ENCODE results near the gene SRP14.

Gene SRP14

DNA sequence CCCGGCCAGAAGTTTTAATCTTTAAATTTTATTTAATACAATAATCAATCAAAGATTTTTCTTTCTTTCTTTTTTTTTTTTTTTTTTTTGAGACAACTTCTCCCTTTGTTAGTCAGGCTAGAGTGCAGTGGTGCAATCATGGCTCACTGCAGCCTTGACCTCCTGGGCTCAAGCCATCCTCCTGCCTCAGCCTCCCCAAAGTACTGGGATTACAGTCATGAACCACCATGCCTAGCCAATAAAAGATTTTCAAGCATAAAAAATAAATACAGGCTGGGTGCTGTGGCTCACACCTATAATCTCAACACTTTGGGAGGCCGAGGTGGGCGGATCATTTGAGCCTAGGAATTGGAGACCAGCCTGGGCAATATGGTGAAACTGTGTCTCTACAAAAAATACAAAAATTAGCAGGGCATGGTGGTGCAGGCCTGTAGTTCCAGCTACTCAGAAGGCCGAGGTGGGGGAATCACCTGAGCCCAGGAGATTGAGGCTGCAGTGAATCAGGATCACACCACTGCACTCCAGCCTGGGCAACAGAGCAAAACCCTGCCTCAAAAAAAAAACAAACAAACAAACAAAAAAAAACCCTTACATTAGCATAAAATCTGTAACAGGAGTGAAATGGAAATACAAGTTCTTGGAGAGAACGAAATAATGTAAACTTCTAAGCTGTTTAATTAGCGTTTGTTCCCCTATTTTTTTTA is 29.1 kb upstream of the SRP14 start:
- DNase-seq: no peak

- no peak for DNase-seq
These were observed 27.6 kb upstream of the SRP14 start for GRCh38 chr15:40066589-40066988.

- DNase-seq: no peak
These were observed 26.2 kb upstream of the SRP14 start for GRCh38 chr15:40065166-40065565.

DNA sequence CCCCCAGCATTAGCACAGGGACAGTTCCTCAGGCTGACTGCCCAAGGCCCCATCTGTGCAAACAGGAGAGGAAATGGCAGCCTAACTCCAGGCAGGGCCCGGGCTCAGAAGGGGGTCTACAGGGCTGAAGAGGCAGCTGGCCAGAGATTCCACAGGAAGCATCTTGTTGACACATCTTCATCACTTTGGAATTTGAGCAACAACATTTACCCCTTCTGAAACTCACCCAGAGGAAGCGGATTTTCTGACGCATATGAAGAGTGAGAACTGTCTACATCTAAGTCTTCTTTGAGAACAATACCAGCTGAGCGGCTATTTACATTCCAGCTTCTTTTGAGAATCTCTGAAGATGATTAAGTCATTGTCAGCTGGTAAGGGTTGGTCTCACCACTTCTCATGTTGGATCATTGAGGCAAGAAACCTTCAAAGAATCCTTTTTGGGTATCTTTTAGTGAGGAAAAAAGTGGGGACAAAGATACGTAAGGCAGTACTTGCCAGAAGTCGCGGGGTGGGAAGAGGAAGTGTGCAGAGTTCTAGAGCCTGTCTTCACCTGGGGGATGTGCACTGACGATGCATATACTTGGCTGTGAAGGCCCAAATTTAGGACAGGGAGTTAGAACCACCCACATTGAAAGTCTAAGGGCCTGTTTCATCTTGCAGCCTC is 25.4 kb upstream of the SRP14 start:
- peak in 1 of 2 donors; percentile 40 for DNase-seq

GRCh38 chr15:40063563-40064011 is 24.6 kb upstream of the SRP14 start:
- DNase-seq: no peak

- DNase-seq: no peak
These were observed 24.0 kb upstream of the SRP14 start for GRCh38 chr15:40062816-40063562.

DNA sequence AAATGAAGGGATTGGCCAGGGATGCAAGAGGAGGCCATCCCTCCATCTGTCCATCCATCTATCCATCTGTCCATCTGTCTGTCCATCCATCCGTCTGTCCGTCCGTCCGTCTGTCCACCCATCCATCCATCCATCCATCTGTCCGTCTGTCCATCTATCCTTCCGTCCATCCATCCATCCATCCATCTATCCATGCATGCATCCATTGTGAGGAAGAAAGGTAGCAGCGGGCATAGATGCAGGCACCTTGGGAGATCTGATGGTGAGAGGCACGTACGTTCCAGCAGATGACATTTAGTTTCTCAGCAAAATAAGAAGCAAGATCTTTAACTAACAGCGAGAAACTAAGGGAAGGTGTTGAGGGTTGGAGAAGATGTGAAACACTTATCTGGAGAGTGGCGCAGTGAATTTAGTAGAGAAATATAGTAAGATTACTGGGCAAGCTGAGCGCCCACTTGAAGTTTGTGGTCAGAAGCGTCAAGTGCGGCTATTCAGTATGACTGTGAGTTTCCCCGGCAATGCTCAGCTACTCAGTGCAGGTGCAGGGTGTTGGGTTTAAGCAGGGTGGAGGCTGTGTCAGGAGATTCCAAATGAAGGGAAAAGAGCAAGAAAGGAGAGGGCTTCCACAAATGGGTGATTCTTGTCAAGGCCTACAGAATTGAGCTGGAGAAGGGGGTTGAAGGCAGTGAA is 22.4 kb upstream of the SRP14 start:
- no peak for DNase-seq

GRCh38 chr15:40060236-40060961 is 21.4 kb upstream of the SRP14 start:
- no peak for DNase-seq

DNA sequence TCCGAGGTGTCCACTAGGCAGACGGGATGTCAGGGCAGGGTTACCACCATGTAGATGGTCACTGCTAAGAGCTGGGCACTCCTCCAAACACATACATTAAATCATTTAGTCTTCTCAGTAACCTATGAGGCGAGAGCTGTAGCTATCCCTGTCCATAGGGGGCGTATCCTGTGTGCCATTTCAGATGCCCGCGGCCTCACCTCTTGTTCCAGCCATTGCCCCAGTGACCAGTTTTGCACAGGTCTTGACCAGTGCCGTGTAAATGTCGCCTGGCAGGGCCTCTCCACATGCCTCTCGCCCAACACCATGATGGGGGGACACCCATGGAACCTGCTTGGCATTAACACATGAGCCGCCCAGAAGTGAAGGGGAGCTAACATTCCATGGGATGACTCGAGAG is 20.8 kb upstream of the SRP14 start:
- no peak for DNase-seq

- peak in 1 of 2 donors; percentile 56 for DNase-seq
These were observed 19.6 kb upstream of the SRP14 start for GRCh38 chr15:40058476-40059140.

GRCh38 chr15:40055576-40056293 is 16.8 kb upstream of the SRP14 start:
- no peak for DNase-seq

DNA sequence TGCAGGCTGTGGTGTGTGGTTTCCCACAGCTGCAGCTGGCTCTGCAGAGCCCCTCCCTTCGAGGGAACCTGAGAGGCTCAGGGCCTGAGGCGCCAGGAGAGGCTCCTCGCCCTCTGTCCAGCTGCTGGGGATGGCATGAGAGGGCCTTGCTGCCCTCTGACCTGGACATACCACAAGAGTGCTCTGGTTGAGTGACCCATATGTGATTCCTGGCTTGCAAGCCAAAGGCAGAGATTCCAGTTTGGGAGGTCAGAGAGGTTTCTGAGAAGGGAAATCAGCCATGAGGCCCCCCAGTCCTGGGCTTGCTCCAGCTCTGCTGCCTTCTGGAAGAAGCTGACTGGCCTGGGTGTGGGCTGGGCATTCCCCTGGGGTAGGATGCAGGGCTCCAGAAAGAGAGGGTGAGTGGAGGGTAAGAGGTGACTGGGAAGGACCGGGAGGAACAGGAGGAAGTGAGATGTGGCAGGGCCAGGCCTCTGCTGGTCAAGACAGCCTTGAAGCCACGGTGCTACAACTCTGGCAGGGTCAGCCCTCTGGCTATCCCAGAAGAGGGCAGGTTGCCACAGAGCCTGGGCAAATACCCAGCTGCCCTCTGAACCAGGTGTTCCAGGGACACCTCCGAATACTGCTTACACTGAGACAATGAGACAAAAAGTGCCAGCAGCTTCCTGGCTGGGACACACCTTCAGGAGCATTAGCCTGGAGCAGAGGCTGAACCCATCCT is 16.0 kb upstream of the SRP14 start:
- DNase-seq: peak in 1 of 2 donors; percentile 36

- DNase-seq: no peak
These were observed 15.5 kb upstream of the SRP14 start for GRCh38 chr15:40054605-40054854.

- DNase-seq: peak in 1 of 2 donors; percentile 24
These were observed 15.0 kb upstream of the SRP14 start for GRCh38 chr15:40053831-40054604.

GRCh38 chr15:40053079-40053830 is 14.3 kb upstream of the SRP14 start:
- peak in 1 of 2 donors; percentile 22 for DNase-seq

GRCh38 chr15:40052604-40053003 is 13.6 kb upstream of the SRP14 start:
- peak; percentile 70 to 77 for DNase-seq

- peak; percentile 35 to 54 for DNase-seq
These were observed 12.8 kb upstream of the SRP14 start for GRCh38 chr15:40051616-40052415.

DNA sequence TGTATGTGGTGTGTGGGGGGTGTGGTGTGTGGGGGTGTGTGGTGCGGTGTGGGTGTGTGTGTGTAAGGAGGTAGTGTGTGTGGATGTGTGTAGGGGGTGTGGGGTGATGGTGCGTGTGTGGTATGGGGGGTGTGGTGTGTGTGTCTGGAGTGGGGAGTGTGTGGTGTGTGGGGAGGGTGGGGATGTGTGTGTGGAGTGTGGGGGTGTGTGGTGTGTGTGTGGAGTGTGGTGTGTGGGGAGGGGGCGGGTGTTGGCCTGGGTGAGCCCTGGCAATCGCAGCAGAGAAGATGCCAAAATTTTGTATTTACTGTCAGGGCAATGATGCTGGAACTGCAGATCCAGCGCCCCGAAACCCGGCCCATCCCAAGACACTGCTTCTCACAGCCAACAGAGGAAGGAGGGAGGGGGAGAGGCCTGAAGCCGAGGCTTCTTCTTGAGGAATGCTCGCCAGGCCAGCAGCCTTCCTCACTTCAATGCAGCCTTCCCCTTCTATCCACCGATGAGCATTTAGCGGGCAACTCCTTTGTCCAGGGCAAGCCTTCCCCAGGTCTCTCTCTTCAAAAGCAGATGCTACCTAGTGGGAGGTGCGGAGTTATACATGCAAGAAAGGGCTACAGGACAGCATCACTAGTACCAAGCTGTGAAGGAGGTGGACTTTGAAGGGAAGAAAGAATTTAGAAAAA is 11.9 kb upstream of the SRP14 start:
- no peak for DNase-seq
